Smooth muscle cell (in vitro differentiated cells): ENCODE data around the gene TRIM65. TPM values are rescaled to one million over a fixed set of nuclear protein-coding genes. Genes with fewer than 3 reads are reported as not detected.

ENCODE experiments used
- DNase-seq: peaks from one replicate; lab custom pipeline; 2025; ENCODE audit not compliant: unreplicated experiment; lab: John Stamatoyannopoulos, UW
- H2AFZ ChIP-seq: fragments of 200-600 bp; sonication (generic); 2 replicates; pipeline ENCODE4 v1.6.0; 2016; ENCODE audit warnings: antibody characterized with exemption, low read depth, mild to moderate bottlenecking
- H3F3A ChIP-seq: fragments of 200-600 bp; sonication (generic); 2 replicates; pipeline ENCODE4 v1.6.0; 2017; ENCODE audit warnings: antibody characterized with exemption, low read depth
- H3K27ac ChIP-seq: fragments of 200-600 bp; sonication (generic); 2 replicates; pipeline ENCODE4 v1.5.1; 2016; ENCODE audit warnings: low read depth, mild to moderate bottlenecking
- H3K27me3 ChIP-seq: fragments of 200-600 bp; sonication (generic); 2 replicates; pipeline ENCODE4 v1.6.1; 2016; ENCODE audit warnings: low read depth, mild to moderate bottlenecking
- H3K36me3 ChIP-seq: fragments of 200-600 bp; sonication (generic); 2 replicates; pipeline ENCODE4 v1.5.1; 2016; ENCODE audit warnings: low read depth
- H3K4me1 ChIP-seq: fragments of 200-600 bp; sonication (generic); 2 replicates; pipeline ENCODE4 v1.5.1; 2016; ENCODE audit warnings: low read depth
- H3K4me2 ChIP-seq: fragments of 200-600 bp; sonication (generic); 2 replicates; pipeline ENCODE4 v1.6.0; 2016; ENCODE audit warnings: mild to moderate bottlenecking
- H3K4me3 ChIP-seq: fragments of 200-600 bp; sonication (generic); 2 replicates; pipeline ENCODE4 v1.5.1; 2016; ENCODE audit warnings: mild to moderate bottlenecking
- H3K79me2 ChIP-seq: fragments of 200-600 bp; sonication (generic); 2 replicates; pipeline ENCODE4 v1.6.0; 2016; ENCODE audit warnings: low read depth, mild to moderate bottlenecking
- H3K9ac ChIP-seq: fragments of 200-600 bp; sonication (generic); 2 replicates; pipeline ENCODE4 v1.6.0; 2016; ENCODE audit warnings: low read depth
- H3K9me3 ChIP-seq: fragments of 200-600 bp; sonication (generic); replicated peaks from 2 replicates; pipeline ENCODE4 v1.5.1; 2016; ENCODE audit warnings: low read depth
- H4K20me1 ChIP-seq: fragments of 200-600 bp; sonication (generic); 2 replicates; pipeline ENCODE4 v1.6.0; 2016; ENCODE audit warnings: low read depth
- WGBS: methylation state at CpG from one replicate; pipeline ENCODE4 v1.1.7; 2016; ENCODE audit warnings: low lambda C conversion rate; 5-methylcytosine and 5-hydroxymethylcytosine counted together
- polyA plus RNA-seq: library from polyadenylated mRNA; unstranded; fragments of >200 nt; fragmentation: Nextera tagmentation; extraction: Ambion mirVana; gene quantifications from 2 replicates; pipeline ENCODE4 v1.2.1, GENCODE V29; 2016
- total RNA-seq: library from RNA; depleted of rRNA; stranded (reverse); fragments of >200 nt; gene quantifications from 2 replicates; pipeline ENCODE4 v1.2.3, GENCODE V29; 2014
- TF ChIP-seq, protein P1 (sequence below): fragments of 200-600 bp; sonication (generic); IDR thresholded peaks from 2 replicates; pipeline ENCODE4 v1.5.1; 2017; ENCODE audit warnings: borderline replicate concordance, mild to moderate bottlenecking, antibody characterized with exemption; ENCODE audit not compliant: insufficient read depth, poor library complexity, severe bottlenecking

The TRIM65 gene
- total and polyA plus RNA-seq, 2 experiments from 2014 or later: 13.3 to 17.4 TPM

DNA sequence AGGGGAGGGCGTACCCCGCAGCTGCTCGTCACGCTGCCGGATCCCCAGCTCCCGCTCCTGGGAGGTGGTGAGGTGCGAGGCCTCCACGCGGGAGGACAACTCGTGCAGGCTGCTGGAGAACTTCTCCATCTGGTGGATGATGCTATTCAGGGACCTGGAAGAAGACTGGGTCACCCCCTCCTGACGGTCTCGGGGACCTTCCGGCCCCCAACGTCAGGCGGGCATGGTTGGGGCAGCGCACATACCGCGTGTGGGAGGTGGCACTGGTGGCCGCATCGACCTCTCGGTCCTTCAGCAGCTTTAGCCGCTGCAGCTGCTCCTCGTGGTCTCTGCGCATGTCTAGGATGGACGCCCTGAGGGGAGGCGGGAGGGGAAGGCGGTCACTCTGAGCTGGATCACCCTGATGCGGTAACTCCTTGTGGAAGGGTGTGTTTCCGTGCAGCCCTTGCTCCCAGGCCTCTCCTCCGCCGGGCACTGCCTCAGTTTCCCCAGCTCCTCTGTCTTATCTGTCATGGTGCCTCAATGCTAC, 21.2 kb upstream of the TRIM65 start:
- no peaks in the 10 kb centered on the region for H3F3A ChIP-seq
- H3K4me3 ChIP-seq: no peak overlapping the region
- H3K4me2 ChIP-seq: no peak overlapping the region
- no peaks in the 10 kb centered on the region for H3K36me3 ChIP-seq
- H3K27me3 ChIP-seq: no peaks in the 10 kb centered on the region
- no peak overlapping the region for H3K9ac ChIP-seq
- no peaks in the 10 kb centered on the region for H3K9me3 ChIP-seq
- H3K79me2 ChIP-seq: no peaks in the 10 kb centered on the region
- H4K20me1 ChIP-seq: no peaks in the 10 kb centered on the region
- WGBS: 97% methylated on average over 31 of the region's 31 CpGs
- TF ChIP-seq, protein P1, sequence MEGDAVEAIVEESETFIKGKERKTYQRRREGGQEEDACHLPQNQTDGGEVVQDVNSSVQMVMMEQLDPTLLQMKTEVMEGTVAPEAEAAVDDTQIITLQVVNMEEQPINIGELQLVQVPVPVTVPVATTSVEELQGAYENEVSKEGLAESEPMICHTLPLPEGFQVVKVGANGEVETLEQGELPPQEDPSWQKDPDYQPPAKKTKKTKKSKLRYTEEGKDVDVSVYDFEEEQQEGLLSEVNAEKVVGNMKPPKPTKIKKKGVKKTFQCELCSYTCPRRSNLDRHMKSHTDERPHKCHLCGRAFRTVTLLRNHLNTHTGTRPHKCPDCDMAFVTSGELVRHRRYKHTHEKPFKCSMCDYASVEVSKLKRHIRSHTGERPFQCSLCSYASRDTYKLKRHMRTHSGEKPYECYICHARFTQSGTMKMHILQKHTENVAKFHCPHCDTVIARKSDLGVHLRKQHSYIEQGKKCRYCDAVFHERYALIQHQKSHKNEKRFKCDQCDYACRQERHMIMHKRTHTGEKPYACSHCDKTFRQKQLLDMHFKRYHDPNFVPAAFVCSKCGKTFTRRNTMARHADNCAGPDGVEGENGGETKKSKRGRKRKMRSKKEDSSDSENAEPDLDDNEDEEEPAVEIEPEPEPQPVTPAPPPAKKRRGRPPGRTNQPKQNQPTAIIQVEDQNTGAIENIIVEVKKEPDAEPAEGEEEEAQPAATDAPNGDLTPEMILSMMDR: no peak
- no peak overlapping the region for H2AFZ ChIP-seq
- H3K4me1 ChIP-seq: no peaks in the 10 kb centered on the region
- no peak for DNase-seq
- no peak overlapping the region for H3K27ac ChIP-seq

DNA sequence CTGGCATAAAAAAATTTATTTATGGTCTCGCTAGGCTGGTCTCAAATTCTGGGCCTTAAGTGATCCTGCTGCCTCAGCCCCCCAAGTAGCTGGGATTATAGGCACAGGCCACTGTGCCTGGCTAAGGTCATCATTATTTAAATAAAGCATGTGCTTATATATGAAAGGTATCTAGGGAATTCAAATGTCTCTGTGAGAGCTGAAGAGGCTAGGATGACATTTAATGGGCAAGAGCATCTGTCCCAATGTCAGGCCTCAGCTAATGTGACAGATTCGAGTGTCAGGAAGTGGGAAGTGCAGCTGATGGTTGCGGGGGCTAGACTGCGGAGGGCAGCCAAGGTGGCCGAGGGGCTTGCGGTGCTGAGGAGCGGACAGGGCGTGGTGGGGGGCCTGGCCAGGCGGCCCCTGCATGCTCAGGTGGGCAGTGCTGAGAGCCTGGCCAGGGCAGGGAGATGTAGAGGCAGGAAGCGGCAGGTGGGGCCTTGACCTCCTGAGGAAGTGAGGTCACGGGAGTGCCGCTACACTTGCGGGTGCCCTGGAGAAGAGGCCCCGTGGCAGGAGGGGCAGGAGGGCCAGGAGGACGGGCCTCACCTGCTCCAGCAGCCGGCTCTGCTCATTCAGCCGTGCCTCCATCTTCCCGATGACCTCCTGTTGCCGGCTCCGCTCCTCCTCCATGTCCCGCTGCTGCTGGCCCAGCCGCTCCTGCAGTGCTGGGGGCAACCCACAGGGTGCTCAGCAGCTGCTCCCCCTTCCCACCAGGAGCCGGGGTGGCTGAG, 20.6 kb upstream of the TRIM65 start:
- Histone ChIP-seq H3K4me2 (no peak overlapping the region), H3K9ac (no peak overlapping the region), H3K4me1 (no peaks in the 10 kb centered on the region), H3K27ac (no peak overlapping the region), H2AFZ (no peak overlapping the region), H4K20me1 (no peaks in the 10 kb centered on the region), H3K79me2 (no peaks in the 10 kb centered on the region), H3K27me3 (no peaks in the 10 kb centered on the region), H3K4me3 (no peak overlapping the region), H3F3A (no peaks in the 10 kb centered on the region), H3K36me3 (no peaks in the 10 kb centered on the region), H3K9me3 (no peaks in the 10 kb centered on the region)
- 94% methylated on average over 23 of the region's 23 CpGs for WGBS
- DNase-seq: no peak
- TF ChIP-seq, protein P1: no peak

DNA sequence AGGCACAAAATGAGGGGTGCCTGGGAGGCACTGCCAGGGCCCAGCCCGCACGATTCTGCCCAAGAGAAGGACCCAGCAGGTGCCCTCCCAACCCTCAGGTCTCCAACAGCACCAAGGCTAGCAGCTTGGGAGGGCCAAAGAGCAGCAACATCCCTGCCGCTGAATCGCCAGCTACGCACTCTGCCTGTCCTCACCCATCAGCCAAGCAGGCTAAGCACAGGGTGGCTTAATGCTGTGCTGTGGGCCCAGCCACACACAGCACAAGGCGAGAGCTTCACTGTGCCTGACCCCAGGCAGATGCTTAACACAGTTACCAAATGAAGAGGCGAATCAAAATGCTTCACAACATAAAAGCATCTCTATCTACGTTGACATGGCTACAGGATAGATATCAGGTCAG, 18.5 kb upstream of the TRIM65 start:
- Histone ChIP-seq H3K27ac (no peak overlapping the region), H3K4me2 (no peak overlapping the region), H4K20me1 (no peaks in the 10 kb centered on the region), H2AFZ (no peak overlapping the region), H3F3A (no peaks in the 10 kb centered on the region), H3K9me3 (no peaks in the 10 kb centered on the region), H3K27me3 (no peaks in the 10 kb centered on the region), H3K9ac (no peak overlapping the region), H3K79me2 (no peaks in the 10 kb centered on the region), H3K4me3 (no peak overlapping the region), H3K36me3 (no peaks in the 10 kb centered on the region), H3K4me1 (peaks cover 8% of the 10 kb centered on the region)
- TF ChIP-seq, protein P1: no peak
- WGBS: 92% methylated on average over 8 of the region's 8 CpGs
- DNase-seq: no peak
